Erythroblast (primary cell): ENCODE data around the gene BRSK1.

Experiments
- GATA1 ChIP-seq: IDR thresholded peaks from 2 replicates; pipeline ENCODE4 v1.6.1; 2011; ENCODE audit warnings: low read depth, mild to moderate bottlenecking, control low read depth, low read length, moderate library complexity
- POLR2A ChIP-seq: IDR thresholded peaks from 2 replicates; pipeline ENCODE4 v1.6.1; 2011; ENCODE audit warnings: mild to moderate bottlenecking, low read length

DNA sequence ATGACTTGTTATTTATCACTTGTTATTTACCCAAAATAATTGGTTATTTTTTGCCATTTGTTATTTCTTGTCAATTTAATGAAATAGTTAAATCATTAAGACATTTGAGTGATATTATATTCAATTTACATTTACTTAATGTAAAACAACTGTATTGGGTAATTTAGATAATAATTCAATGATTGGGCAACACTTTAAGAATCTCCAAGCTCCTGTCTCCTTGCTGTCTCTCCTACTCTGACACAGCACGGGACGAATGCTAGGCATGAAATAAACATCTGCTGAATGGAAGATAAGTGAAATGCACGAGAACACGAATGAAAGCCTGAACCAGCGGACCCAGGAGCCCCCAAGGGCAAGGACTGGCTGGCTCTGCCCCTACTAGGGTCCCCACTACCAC is 19.3 kb upstream of the BRSK1 start:
- TF ChIP-seq POLR2A (no peak), GATA1 (no peak)
